Heart left ventricle (tissue), 13 donors: ENCODE data around the gene CNPY3.

Experiments used
- CTCF ChIP-seq, 12 donors: fragments of 200-600 bp; sonication (generic) in 4 of 12; IDR thresholded peaks; one replicate each; pipeline versions ENCODE4 v1.5.0 to v1.8.0; 2018 to 2022; ENCODE audit warnings: antibody characterized with exemption in 12 of 12, mild to moderate bottlenecking in 5 of 12
- POLR2A ChIP-seq, 2 donors: fragments of 450-650 bp; IDR thresholded peaks; one replicate each; pipeline ENCODE4 v1.6.1; 2017; ENCODE audit warnings: antibody characterized with exemption in 2 of 2, mild to moderate bottlenecking in 2 of 2, moderate library complexity in 2 of 2
- donor health status: ischemic (EF 13 %, LVEDD 7.1; RV severe dilation, severe dysfunction).
- donor health status: DM: no; HTN: yes; CAD: no.
- donor health status: DM: no; HTN: no; CAD: no.
- donor health status: ischemic (EF 25% LVEDD 6.9; RV normal size, moderate dysfunction).
- donor health status: ischemic (EF 25% LVEDD 5.7; RV mildly dilated, moderate dysfunction).
- donor health status: ischemic (EF 35%, LVEDD 5.7; RV mildly dilated, moderate dysfunction).
- donor health status: nonischemic (EF 11% LVEDD 7.7; RV severe dilation, severe dysfunction).
- donor health status: DM: yes; HTN: yes; CAD: no.
- donor health status: PGD.
- donor health status: ischemic (EF 29% LVEDD 5.4; RV normal size, mild dysfunction).
- donor health status: nonischemic (EF 23%, LVEDD 6.1; RV moderate dilation, normal function).

GRCh38 chr6:42978839-42979522 lies 49.7 kb downstream of the CNPY3 start, which contains the start of gene PEX6:
- peak in 1 of 2 donors; percentile 52 for TF ChIP-seq POLR2A (IDR thresholded peaks at IDR 0.05)
- no peak for TF ChIP-seq CTCF (IDR thresholded peaks at IDR 0.05)
